ENCODE measurements around the gene PHLDB2. TPM values are rescaled to one million over a fixed set of nuclear protein-coding genes. Genes with fewer than 3 reads are reported as not detected.

Gene PHLDB2
- total and polyA plus RNA-seq, 2 of the 13 experiments (the other 11 are each of a cell fraction or from before 2014, with no cell fraction given) = 8.4 to 23.6 TPM

GRCh38 chr3:111979434-111980038 is 120.5 kb downstream of the PHLDB2 start:
- intact Hi-C loops (cut with micrococcal nuclease; ENCODE audit: unreplicated experiment) (no loop called here), in situ Hi-C loops (cut with HindIII; ENCODE audit: extremely low pct_ligation_motif_present, low pct_unique_long_range_greater_than_20kb) (no loop called here)
- Histone ChIP-seq H3K36me3 (replicated peaks in 1 of 2; ENCODE audit: control insufficient read depth in 1 of 2, insufficient read depth in 2 of 2, low read length in 2 of 2) (0 out of 5 replicates have a peak, but pooled peaks cover 0 to 5% of the 10 kb centered on the region in 2 experiments), H3K9me3 (ENCODE audit: low read length) (no peaks in the 10 kb centered on the region), H3K9ac (ENCODE audit: insufficient read depth, low read depth, low read length) (peak overlapping the region; percentile 88), H3K27me3 (ENCODE audit: control insufficient read depth in 1 of 2, insufficient read depth in 2 of 2, low read length in 2 of 2) (no peaks in the 10 kb centered on the region), H3K4me2 (ENCODE audit: low read depth, low read length) (peak overlapping the region; percentile 75), H2AFZ (ENCODE audit: low read length) (peak overlapping the region; percentile 39), H3K4me3 (replicated peaks in 1 of 3; ENCODE audit: insufficient read depth in 1 of 3, low read depth in 2 of 3, low read length in 3 of 3) (peak overlapping the region; percentile 79 to 95 (median 86)), H3K79me2 (ENCODE audit: insufficient read depth, low read length) (peaks cover 41% of the 10 kb centered on the region), H4K20me1 (ENCODE audit: insufficient read depth, low read length) (no peaks in the 10 kb centered on the region), H3K4me1 (ENCODE audit: insufficient read depth, low read length) (peaks cover 23% of the 10 kb centered on the region), H3K27ac (ENCODE audit: extremely low read length, insufficient read depth, low read length) (peak overlapping the region; percentile 80)
- BruUV-seq (replicated peaks) = no TSS peak
- FAIRE-seq (no peak), ATAC-seq (peak; percentile 9), DNase-seq (ENCODE audit: low spot score) (no peak)
- 17% methylated on average over 5 of the region's 5 CpGs for WGBS (ENCODE audit: low lambda C conversion rate)
- TF ChIP-seq MIXL1 (CRISPR knock-in tag; IDR thresholded peaks at IDR 0.05) (peak; percentile 5; the same call in 1 of the 2 replicates), SNAPC4 (CRISPR knock-in tag; IDR thresholded peaks at IDR 0.05) (no peak), KDM5A (IDR thresholded peaks at IDR 0.05; ENCODE audit: borderline replicate concordance, low read length) (0 out of 2 replicates have a peak, but pooled peaks have one; percentile 0)
- CTCF ChIA-PET (ENCODE audit: low intra/inter-chr PET ratio, low total read pairs) = no interaction called here
- POLR2A ChIA-PET = interaction anchor here (1.0 to 2.5 kb wide), 14 partner anchors 10 to 583 kb away, joined by 3 to 21 read pairs (median 5); partner anchors contain the start of genes ATG3, SLC35A5 and TAGLN3
